GM18868 (cell line): ENCODE measurements around the gene U2SURP.

ENCODE experiments used
- ATAC-seq: cut with Tn5 transposase; IDR thresholded peaks from one replicate; pipeline ENCODE4 v1.9.1; 2021; ENCODE audit warnings: mild to moderate bottlenecking, moderate library complexity; ENCODE audit not compliant: unreplicated experiment

Gene U2SURP

GRCh38 chr3:143001369-143002082, at the start of gene U2SURP:
U2SURP (plus strand) TSS chr3:143001570; CDS start chr3:143001629, 59 bp downstream.
- peak; percentile 82 for ATAC-seq

GRCh38 chr3:142951794-142952193, 49.6 kb upstream of the U2SURP start:
- ATAC-seq: no peak

- ATAC-seq: no peak
Observed at GRCh38 chr3:142952272-142953193, 48.8 kb upstream of the U2SURP start.

- ATAC-seq: no peak
Observed at GRCh38 chr3:142953443-142953842, 47.9 kb upstream of the U2SURP start.

- no peak for ATAC-seq
Observed at GRCh38 chr3:142958707-142959106, 42.7 kb upstream of the U2SURP start.

- ATAC-seq: no peak
Observed at GRCh38 chr3:142960322-142960850, 41.0 kb upstream of the U2SURP start.

- no peak for ATAC-seq
Observed at GRCh38 chr3:142961539-142961938, 39.8 kb upstream of the U2SURP start.

GRCh38 chr3:142962175-142962519, 39.2 kb upstream of the U2SURP start:
- ATAC-seq: no peak

GRCh38 chr3:142962520-142963233, 38.7 kb upstream of the U2SURP start:
- ATAC-seq: no peak

- peak; percentile 15 for ATAC-seq
Observed at GRCh38 chr3:142963234-142963515, 38.2 kb upstream of the U2SURP start.

GRCh38 chr3:142963516-142964448, 37.6 kb upstream of the U2SURP start, which contains the start of gene PAQR9:
PAQR9 (minus strand) TSS chr3:142963674; CDS start chr3:142963336, 338 bp downstream.
- ATAC-seq: peak; percentile 62

- no peak for ATAC-seq
Observed at GRCh38 chr3:142965581-142965980, 35.8 kb upstream of the U2SURP start.

GRCh38 chr3:142966808-142967207, 34.6 kb upstream of the U2SURP start:
- no peak for ATAC-seq

- no peak for ATAC-seq
Observed at GRCh38 chr3:142968319-142969025, 32.9 kb upstream of the U2SURP start.

GRCh38 chr3:142971431-142971830, 29.9 kb upstream of the U2SURP start:
- ATAC-seq: no peak

- ATAC-seq: no peak
Observed at GRCh38 chr3:142972092-142972753, 29.1 kb upstream of the U2SURP start.

GRCh38 chr3:142973217-142974009, 28.0 kb upstream of the U2SURP start:
- ATAC-seq: no peak

- ATAC-seq: no peak
Observed at GRCh38 chr3:142975316-142975995, 25.9 kb upstream of the U2SURP start.
